ENCODE results near the gene KHDC3L. TPM values are rescaled to one million over a fixed set of nuclear protein-coding genes. Genes with fewer than 3 reads are reported as not detected.
"Not testable (repeated sequence)": the region's sequence is repeated elsewhere in the genome, so short reads cannot be mapped to it uniquely, and the experiment has no call there.

The KHDC3L gene
- total RNA-seq, 1 experiment from 2014 or later, result not detected

GRCh38 chr6:73389854-73390253 lies 27.4 kb downstream of the KHDC3L start:
- no peak for DNase-seq (ENCODE audit: low spot score)
- Histone ChIP-seq H3K36me3 (ENCODE audit: insufficient read depth, low read length, poor library complexity, severe bottlenecking) (no peaks in the 10 kb centered on the region), H3K27me3 (replicated peaks; ENCODE audit: insufficient read depth, low read depth, low read length, poor library complexity) (no peaks in the 10 kb centered on the region), H3K4me1 (ENCODE audit: insufficient read depth, low read length, poor library complexity, severe bottlenecking) (no peaks in the 10 kb centered on the region), H3K4me3 (ENCODE audit: low read depth, low read length, poor library complexity, severe bottlenecking) (no peak overlapping the region), H3K9me3 (ENCODE audit: low read depth, low read length, poor library complexity, severe bottlenecking) (no peaks in the 10 kb centered on the region), H3K27ac (ENCODE audit: low read depth, low read length, poor library complexity, severe bottlenecking) (no peak overlapping the region)
- ChIA-PET CTCF (no interaction called here), POLR2A (ENCODE audit: low non-redundant PET) (no interaction called here)
- TF ChIP-seq EZH2 (IDR thresholded peaks at IDR 0.05; ENCODE audit: borderline replicate concordance, low read depth, low read length, poor library complexity, severe bottlenecking) (no peak), CTCF (conservative IDR thresholded peaks at IDR 0.05; ENCODE audit: low read depth, low read length) (no peak)
- intact Hi-C loops (cut with micrococcal nuclease; ENCODE audit: unreplicated experiment), result loop anchor here (5.0 kb wide), 1 partner anchor 103 kb away; no protein-coding TSS in a partner anchor
- no TSS peak for BruUV-seq (replicated peaks)

DNA sequence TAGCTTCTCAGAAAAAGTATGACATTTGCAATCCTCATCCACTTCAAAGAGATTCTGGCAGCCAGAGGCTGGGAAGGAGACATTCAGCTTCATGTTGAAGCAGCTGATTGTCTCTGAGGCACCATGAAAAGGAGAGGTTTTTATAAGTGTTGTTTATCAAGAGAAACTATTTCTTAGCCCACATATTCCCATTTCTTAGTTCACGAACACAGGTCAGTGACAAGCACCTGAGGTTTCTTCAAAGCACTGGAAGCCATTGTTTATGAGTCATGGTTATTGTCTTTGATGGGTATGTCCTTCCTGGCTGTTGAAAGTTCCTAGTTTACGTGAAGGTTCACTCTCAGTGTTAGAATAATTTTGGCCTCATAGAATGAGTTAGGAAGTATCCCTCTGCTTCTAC lies 29.2 kb downstream of the KHDC3L start:
- Histone ChIP-seq H3K27ac (ENCODE audit: low read depth, low read length, poor library complexity, severe bottlenecking) (no peak overlapping the region), H3K4me3 (ENCODE audit: low read depth, low read length, poor library complexity, severe bottlenecking) (no peak overlapping the region), H3K36me3 (ENCODE audit: insufficient read depth, low read length, poor library complexity, severe bottlenecking) (no peaks in the 10 kb centered on the region), H3K9me3 (ENCODE audit: low read depth, low read length, poor library complexity, severe bottlenecking) (no peaks in the 10 kb centered on the region), H3K27me3 (replicated peaks; ENCODE audit: insufficient read depth, low read depth, low read length, poor library complexity) (no peaks in the 10 kb centered on the region), H3K4me1 (ENCODE audit: insufficient read depth, low read length, poor library complexity, severe bottlenecking) (no peaks in the 10 kb centered on the region)
- ChIA-PET CTCF (no interaction called here), POLR2A (ENCODE audit: low non-redundant PET) (no interaction called here)
- intact Hi-C loops (cut with micrococcal nuclease; ENCODE audit: unreplicated experiment), result no loop called here
- no TSS peak for BruUV-seq (replicated peaks)
- DNase-seq (ENCODE audit: low spot score), result no peak
- TF ChIP-seq CTCF (conservative IDR thresholded peaks at IDR 0.05; ENCODE audit: low read depth, low read length), result no peak
- no peak for TF ChIP-seq EZH2 (IDR thresholded peaks at IDR 0.05; ENCODE audit: borderline replicate concordance, low read depth, low read length, poor library complexity, severe bottlenecking)

DNA sequence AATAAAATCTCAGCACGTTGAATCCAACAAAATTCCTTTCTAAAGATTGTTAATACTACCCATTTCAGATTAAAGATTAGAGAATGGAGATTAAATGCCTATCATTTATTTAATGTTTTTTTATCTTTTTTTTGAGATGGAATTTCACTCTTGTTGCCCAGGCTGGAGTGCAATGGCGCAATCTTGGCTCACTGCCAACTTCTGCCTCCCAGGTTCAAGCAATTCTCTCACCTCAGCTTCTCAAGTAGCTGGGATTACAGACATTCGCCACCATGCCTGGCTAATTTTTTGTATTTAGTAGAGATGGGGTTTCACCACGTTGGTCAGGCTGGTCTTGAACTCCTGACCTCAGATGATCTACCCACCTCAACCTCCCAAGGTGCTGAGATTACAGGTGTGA lies 29.7 kb downstream of the KHDC3L start:
- H3K4me1 ChIP-seq (ENCODE audit: insufficient read depth, low read length, poor library complexity, severe bottlenecking); BruUV-seq (replicated peaks); H3K27ac ChIP-seq (ENCODE audit: low read depth, low read length, poor library complexity, severe bottlenecking); intact Hi-C loops (cut with micrococcal nuclease; ENCODE audit: unreplicated experiment); H3K27me3 ChIP-seq (replicated peaks; ENCODE audit: insufficient read depth, low read depth, low read length, poor library complexity); DNase-seq (ENCODE audit: low spot score); CTCF ChIA-PET; H3K9me3 ChIP-seq (ENCODE audit: low read depth, low read length, poor library complexity, severe bottlenecking); H3K36me3 ChIP-seq (ENCODE audit: insufficient read depth, low read length, poor library complexity, severe bottlenecking); H3K4me3 ChIP-seq (ENCODE audit: low read depth, low read length, poor library complexity, severe bottlenecking): not testable (repeated sequence)
- POLR2A ChIA-PET (ENCODE audit: low non-redundant PET), result interaction anchor here (0.7 kb wide), 2 partner anchors 294 to 890 kb away, joined by 3 to 15 read pairs; no protein-coding TSS in a partner anchor

- H3K36me3 ChIP-seq (ENCODE audit: insufficient read depth, low read length, poor library complexity, severe bottlenecking), result no peaks in the 10 kb centered on the region
- DNase-seq (ENCODE audit: low spot score), result no peak
- POLR2A ChIA-PET (ENCODE audit: low non-redundant PET), result no interaction called here
- no peak overlapping the region for H3K27ac ChIP-seq (ENCODE audit: low read depth, low read length, poor library complexity, severe bottlenecking)
- no peaks in the 10 kb centered on the region for H3K9me3 ChIP-seq (ENCODE audit: low read depth, low read length, poor library complexity, severe bottlenecking)
- TF ChIP-seq CTCF (conservative IDR thresholded peaks at IDR 0.05; ENCODE audit: low read depth, low read length), result no peak
- TF ChIP-seq EZH2 (IDR thresholded peaks at IDR 0.05; ENCODE audit: borderline replicate concordance, low read depth, low read length, poor library complexity, severe bottlenecking), result no peak
- CTCF ChIA-PET, result no interaction called here
- H3K4me3 ChIP-seq (ENCODE audit: low read depth, low read length, poor library complexity, severe bottlenecking), result no peak overlapping the region
- no TSS peak for BruUV-seq (replicated peaks)
- no peaks in the 10 kb centered on the region for H3K4me1 ChIP-seq (ENCODE audit: insufficient read depth, low read length, poor library complexity, severe bottlenecking)
- intact Hi-C loops (cut with micrococcal nuclease; ENCODE audit: unreplicated experiment), result no loop called here
- H3K27me3 ChIP-seq (replicated peaks; ENCODE audit: insufficient read depth, low read depth, low read length, poor library complexity), result no peaks in the 10 kb centered on the region
Observed at GRCh38 chr6:73393278-73393677, 30.8 kb downstream of the KHDC3L start.
